ENCODE results near the gene WASF3. TPM values are rescaled to one million over a fixed set of nuclear protein-coding genes. Genes with fewer than 3 reads are reported as not detected.
"Not testable (repeated sequence)": the region's sequence is repeated elsewhere in the genome, so short reads cannot be mapped to it uniquely, and the experiment has no call there.

Gene WASF3
- total RNA-seq, 1 donor from 2014 or later: 9.4 TPM

DNA sequence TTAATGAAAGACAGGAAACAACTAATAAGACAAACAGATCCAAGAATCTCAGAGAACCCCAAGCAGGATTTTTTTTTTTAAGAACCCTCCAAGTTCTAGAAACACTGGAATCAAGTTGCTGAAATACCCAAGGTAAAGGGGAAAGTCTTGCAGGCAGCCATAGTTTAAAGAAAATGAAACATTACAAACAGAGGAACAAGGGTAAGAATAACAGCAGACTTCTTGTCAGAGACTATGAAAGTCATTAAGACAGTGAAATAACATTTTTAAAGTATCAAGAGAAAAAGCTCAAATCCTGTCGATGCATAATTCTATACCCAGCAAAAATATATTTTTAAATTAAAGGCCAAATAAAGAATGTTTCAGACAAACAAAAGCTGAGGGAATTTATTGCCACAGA lies 67.1 kb downstream of the WASF3 start:
- no peak for DNase-seq (ENCODE audit: low spot score)

DNA sequence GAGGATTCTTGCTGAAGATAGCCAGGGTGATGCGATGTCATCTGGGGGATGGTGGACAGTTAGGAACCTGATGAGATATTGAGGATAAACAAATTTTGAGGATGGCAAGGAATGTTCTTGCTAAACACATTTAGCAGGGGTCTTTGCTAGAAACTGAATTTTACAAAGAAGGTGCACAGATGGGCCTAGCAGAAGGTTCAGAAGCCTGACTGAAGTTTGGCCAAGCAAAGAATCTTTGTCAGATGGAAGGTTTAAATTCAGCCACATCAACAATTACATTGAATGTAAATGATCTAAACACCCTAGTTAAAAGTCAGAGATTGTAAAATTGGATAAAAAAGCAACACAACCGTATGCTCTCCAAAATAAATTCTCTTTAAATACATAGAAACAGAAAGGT lies 68.8 kb downstream of the WASF3 start:
- no peak for DNase-seq (ENCODE audit: low spot score)

DNA sequence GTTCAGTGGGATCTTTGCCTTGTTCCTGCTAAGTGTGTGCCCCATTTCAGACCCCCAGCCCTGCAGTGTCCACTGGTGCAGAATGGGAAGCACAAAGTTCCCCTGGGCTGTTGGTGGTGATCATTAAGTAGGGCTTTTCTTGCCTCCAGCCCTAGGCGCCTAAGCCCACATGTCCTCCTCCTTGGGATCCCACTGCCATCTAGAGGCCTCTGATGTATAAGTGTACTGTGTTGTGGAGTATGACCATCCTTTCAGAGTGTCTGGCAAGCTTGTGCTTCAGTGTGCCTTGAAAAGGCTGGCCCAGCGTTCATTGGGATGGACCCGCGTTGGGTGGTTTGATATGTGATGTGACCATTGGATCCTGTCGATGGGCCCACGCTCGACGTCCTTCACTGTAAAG lies 71.2 kb downstream of the WASF3 start:
- no peak for DNase-seq (ENCODE audit: low spot score)

DNA sequence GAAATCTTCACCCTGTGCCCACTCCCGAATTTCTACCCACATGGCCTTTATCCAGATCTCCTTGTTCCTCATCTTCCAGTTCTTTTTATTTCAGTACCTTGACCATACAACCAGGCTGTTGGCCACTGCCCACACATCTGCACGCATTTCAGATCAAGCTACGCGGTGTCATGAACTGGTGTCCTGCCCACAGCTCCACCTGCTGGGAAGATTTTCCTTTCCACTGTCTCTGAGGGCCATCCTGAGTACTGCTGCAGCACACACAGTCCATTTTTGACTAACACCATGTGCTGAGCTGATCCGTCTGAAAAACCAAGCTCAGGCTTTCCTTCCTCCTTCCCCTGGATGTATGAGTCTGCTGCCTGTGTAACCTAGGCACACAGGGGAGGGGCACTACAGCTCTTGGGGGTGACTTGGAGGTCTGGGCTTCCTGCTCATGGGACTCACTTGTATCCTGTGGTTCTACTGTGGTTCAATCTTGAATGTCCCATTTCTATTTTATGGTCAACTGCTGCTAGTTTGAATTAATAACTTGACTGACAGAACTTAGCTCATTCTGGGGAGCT lies 71.9 kb downstream of the WASF3 start:
- no peak for DNase-seq (ENCODE audit: low spot score)

DNA sequence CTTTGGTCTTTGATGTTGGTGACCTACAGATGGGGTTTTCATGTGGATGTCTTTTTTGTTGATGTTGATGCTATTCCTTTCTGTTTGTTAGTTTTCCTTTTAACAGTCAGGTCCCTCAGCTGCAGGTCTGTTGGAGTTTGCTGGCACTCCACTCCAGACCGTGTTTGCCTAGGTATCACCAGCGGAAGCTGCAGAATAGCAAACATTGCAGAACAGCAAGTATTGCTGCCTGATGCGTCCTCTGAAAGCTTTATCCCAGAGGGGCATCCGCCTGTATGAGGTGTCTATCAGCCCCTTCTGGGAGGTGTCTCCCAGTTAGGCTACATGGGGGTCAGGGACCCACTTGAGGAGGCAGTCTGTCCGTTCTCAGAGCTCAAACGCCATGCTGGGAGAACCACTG lies 78.2 kb downstream of the WASF3 start:
- not testable (repeated sequence) for DNase-seq (ENCODE audit: low spot score)

DNA sequence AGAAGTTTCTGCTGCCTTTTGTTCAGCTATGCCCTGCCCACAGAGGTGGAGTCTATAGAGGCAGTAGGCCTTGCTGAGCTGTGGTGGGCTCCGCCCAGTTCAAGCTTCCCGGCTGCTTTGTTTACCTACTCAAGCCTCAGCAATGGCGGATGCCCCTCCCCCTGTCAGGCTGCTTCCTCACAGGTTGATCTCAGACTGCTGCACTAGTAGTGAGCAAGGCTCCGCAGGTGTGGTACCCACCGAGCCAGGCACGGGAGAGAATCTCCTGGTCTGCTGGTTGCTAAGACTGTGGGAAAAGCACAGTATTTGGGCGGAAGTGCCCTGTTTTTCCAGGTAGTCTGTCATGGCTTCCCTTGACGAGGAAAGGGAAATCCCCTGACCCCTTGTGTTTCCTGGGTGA lies 78.6 kb downstream of the WASF3 start:
- DNase-seq (ENCODE audit: low spot score): not testable (repeated sequence)

DNA sequence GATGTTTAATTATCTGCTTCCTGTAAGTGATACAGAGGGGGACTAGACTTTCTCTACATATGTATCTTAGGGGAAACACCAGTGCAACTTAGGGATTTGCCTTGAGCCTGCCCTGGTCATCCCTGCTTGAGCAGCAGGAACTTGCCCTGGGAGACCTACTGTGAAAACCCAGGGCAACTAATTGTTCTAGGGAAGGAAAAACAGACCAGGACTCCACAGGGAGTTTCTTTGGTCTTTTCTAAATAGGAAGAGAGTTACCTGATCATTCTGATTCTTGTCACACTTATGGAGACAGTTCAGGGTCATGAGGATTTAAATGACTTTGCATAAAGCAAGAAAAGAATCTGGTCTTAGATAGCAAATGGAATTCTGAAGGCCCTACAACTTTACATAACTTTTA lies 89.1 kb downstream of the WASF3 start:
- no peak for DNase-seq (ENCODE audit: low spot score)

DNA sequence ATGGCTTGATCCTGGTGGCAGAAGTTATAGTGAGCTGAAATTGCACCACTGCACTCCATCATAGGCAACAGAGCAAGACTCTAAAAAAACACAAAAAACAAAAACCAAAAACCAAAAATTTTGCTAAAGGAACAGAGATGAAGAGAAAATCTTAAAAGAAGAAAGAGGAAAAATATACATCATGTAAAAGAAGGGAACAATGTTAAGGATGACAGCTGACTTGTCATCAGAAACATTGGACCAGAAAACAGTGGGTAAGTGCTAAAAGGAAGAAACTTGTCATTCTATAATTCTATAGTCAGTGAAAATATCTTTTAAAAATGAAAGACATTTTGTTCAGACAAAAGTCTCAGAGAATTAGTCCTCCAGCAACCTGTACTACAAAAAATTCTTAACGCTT lies 93.8 kb downstream of the WASF3 start:
- DNase-seq (ENCODE audit: low spot score): no peak

DNA sequence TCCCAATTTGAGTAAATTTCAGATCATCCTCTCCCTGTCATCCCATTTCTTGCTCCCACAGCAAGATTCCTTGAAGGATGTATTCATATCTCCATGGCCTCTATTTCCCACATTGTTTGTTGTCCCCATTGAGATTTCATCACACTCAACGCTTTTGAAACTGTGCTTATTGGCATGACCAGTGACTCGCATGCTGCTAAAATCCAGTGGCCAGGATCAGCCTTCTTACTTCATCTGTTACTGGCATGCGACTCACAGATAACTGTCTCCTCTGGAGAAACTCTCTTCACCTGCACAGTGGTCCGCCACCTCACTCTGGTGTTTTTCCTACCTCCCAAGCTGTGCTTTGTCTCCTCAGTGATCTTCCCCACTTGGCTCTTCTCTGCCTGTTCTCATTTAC lies 95.8 kb downstream of the WASF3 start:
- DNase-seq (ENCODE audit: low spot score): no peak

DNA sequence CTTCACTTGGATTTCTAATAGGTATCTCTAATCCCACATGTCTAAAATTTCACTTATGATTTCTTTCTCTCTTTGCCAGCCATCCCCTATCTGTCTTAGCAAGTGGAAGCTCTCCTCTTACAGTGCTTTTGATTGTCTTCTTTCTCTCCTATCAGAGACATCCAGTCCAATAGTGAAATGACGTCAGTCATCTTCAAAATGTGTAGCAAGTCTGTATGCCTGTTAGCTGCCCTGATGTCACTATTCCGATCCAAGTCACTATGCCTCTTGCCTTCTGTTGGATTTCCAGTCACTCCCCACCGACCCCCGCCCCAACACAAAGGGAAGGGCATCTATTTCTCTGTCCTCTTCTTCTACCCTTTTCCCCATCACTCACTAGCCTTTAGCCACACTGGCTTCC lies 96.4 kb downstream of the WASF3 start:
- DNase-seq (ENCODE audit: low spot score): no peak

DNA sequence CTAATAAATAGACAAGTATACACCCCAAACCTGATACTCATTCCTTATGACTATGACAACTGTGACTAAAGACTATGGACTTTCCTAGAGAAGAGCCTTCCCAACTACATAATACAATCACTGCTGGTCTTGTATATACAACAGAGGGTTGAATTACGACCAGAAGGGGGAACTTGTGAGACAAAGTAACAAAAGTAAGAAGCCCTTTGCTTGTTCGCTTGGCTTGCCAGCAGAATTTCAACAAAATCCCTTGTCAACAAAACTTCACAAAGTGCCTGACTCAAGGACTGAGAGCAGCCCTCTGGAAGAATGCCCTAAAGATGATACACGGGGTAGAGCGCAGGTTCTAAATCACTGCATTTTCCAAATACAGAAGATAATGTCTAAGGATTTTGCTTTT lies 99.4 kb downstream of the WASF3 start:
- peak; percentile 16 for DNase-seq (ENCODE audit: low spot score)

DNA sequence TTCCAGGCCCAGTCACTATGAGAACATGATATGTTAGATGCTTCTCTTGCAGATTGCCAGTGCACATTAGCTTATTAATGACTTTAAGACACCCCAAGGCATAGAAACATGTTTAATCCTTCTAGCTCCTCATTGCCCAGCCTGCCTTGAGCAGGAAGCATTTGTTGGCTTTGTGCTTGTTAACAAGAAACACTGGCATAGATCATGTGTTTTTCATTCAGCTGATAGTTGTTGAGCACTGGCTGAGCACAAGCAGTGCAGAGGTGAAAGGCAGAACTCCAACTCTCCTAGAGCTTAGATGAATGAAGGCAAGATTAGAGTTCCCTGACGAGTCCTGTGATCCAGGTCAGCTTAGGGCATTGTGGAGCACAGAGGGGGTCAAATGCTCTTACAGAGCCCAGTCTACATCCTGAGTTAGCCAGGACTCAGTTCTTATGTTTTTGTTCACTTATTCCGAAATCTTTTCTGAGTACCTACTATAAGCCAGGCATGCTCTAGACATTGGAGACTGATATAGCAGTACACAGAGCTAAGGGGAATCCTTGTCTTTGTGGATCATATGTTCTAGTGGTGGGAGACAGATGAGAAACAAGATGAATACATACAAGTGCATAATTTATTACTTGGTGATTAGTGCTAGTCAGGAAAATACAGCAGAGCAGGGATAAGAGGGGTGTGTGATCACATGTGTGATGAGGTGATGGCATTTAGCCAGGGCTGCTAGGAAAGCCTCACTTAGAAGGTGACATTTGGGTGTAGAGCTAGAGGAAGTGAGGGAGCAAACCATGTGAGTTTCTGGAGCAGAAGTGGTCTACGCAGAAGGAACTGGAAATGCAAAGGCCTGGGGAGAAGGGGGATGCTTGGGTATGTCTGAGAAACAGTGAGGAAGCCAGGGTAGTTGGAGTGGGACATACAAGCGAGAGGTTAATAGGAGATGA lies 101.2 kb downstream of the WASF3 start:
- no peak for DNase-seq (ENCODE audit: low spot score)

DNA sequence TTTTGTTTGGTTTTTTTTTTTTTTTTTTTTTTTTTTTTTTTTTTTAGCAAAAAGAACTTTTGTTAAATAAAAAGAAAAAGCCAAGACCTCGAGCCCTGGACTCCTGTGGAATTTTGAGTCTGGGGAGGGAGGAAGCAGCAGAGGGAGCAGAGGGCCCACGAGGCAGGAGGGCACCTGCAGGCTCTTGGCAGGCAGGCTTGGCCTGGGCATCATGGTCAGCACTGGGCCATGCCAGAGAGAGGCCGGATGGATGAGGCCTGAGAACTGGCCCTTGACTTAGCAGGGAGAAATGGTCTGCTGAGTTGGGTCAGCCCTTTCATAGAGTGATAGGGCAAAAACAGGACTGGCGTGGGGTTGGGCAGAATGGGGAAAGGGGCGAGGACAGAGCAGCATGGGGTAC lies 102.7 kb downstream of the WASF3 start:
- no peak for DNase-seq (ENCODE audit: low spot score)

DNA sequence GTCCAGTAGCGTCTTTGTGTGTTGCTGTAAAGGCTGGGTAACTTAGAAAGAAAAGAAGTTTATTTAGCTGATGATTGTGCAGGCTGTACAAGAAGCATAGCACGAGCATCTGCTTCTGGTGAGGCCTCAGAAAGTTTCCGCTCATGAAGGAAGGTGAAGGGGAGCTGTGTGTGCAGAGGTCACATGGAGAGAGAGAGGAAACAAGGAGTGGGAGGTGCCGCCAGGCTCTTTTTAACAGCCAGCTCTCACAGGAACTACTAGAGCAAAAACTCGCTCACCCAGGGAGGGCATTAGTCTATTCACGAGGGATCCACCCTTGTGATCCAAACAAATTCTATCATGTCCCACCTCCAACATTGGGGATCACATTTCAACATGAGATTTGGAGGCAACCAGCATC lies 103.3 kb downstream of the WASF3 start:
- DNase-seq (ENCODE audit: low spot score): no peak

DNA sequence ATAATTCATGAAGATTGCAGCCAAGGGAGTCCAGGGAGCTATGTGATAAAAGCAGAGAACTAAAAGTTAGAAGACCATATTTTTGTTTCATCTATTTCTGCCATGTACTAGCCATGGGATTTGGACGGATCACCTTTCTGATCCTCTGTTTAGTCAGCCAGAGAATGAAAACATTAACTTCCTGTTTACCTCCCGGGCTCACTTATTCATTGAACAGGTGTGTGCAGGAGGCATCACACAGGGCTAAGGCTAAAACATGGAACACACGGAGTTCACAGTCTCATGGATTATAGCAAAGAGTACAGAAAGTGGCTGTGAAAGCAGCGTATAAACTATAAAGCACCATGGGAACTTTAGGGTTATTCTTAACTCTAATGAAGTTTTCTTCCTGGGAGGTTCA lies 106.3 kb downstream of the WASF3 start:
- no peak for DNase-seq (ENCODE audit: low spot score)

DNA sequence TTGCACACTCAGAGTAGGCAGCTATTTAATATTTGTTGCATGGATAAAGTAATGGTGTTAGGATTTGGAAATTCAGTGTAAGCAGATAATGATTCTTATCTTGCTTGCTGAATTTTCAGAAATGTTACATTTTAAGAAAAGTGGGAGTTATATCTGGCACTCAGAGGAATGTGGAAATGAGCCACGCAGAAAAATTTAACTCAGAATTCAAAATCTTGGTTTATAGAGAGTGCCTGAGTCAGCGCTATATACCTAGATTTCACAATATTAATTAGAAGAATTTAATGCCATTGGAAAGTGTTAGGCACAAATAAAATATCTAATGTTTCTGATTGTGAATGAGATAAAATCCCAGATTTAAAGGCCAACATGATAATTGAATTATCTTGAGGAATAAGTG lies 106.8 kb downstream of the WASF3 start:
- no peak for DNase-seq (ENCODE audit: low spot score)

DNA sequence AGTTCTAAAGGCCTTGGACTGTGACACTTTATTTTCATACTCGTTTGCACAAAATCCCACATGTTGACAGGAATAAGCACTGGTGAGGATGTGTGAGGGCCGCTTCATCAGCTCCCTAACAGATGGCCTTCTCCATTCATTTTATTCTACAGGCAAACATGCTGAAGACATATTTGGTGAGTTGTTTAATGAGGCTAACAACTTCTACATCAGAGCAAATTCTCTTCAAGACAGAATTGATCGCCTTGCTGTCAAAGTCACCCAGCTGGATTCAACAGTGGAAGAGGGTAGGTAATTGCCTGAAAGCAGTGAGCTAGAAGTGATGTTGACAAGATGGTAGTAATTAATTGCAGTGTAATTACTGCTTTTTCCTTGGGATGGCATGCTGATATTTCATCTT lies 107.4 kb downstream of the WASF3 start:
- no peak for DNase-seq (ENCODE audit: low spot score)

DNA sequence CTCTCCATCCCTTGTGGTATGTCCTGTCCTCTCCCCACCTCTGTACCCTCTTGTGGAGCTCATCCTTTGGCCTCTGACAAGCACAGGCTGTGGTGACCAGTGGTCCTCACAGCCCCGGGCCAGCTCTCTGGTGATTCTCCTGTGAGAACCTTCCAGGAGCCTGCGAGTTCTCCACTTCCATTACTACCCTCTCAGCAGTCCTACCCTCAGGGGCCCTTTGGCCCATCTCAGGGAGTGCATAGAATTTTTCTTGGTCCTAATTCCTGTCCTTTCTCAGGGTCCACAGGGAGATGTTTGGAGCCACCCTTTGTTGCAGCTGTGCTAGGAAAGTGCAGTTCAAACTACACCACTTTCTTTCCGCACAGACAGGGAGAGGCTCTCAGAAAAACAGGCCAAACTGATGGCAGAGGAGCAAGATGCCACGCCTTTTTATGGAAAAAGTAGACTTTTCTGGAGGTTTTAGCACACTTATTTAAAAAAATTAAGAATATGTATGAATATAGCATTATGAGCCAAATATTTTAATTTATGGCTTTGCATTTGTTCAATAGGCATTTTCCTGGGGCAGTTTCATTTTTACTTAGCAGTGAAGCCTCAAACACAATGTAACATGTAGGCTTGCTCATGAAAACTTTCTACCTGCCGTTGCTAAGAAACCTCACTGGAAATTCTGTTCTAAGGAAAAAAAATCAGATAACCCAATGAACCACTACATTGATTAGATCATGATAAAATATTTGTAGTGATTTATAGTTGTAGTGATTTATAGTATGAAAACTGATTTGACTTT lies 111.1 kb downstream of the WASF3 start:
- DNase-seq (ENCODE audit: low spot score): peak; percentile 7

DNA sequence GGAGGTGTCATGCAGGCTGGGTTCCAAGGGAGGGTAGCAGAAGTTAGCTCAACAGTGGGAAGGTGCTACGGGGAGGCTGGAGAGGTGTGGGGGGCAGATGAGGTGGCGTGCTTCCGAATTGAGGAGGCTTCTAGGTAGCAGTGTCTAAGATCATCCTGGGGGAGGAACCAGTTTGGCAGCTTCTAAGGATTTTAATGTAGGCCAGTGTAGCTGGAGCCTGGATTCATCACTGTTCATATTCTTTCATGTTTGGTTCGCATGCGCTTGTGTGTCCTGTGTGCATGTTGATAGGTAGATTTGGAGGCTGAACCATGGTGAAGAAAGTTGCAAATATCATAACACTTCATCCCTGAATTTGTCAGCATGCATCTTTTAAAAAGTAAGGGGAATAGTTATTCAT lies 116.4 kb downstream of the WASF3 start:
- DNase-seq (ENCODE audit: low spot score): no peak

DNA sequence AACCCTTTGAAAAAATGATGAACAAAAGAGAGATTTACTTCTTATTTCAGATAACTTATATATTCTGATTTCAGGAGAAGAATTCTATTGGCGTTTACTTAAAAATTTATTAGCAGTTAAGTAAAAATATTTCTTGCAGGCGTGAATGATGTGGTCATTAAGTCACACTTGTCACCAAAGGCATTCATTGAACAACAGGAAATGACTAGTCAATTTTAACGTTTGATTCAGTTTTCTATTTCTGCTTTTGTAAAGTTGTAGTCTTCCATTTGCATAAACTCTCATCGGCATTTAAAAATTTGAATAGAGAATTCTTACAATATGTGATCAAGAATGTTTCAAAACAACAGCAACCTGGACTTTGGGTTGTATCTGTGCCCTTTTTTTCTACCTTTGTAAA lies 119.7 kb downstream of the WASF3 start:
- no peak for DNase-seq (ENCODE audit: low spot score)

DNA sequence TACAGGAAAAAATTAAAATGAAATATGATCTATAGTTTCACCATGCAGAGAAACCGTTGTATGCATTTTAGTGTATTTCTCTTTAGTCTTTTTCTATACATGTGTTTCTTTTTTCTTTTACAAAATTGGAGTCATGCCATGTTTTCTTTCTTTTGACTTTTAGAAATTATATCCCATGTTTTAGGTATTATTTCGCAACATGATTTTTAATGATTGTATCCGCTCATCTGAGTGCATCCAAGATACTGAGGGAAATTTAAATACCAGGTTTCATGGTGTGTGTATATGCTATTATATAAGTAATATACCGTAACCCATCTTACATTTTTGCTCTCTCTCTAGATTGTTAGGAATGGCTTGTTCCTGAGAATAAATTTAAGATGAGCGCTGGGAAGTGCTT lies 120.8 kb downstream of the WASF3 start:
- no peak for DNase-seq (ENCODE audit: low spot score)

DNA sequence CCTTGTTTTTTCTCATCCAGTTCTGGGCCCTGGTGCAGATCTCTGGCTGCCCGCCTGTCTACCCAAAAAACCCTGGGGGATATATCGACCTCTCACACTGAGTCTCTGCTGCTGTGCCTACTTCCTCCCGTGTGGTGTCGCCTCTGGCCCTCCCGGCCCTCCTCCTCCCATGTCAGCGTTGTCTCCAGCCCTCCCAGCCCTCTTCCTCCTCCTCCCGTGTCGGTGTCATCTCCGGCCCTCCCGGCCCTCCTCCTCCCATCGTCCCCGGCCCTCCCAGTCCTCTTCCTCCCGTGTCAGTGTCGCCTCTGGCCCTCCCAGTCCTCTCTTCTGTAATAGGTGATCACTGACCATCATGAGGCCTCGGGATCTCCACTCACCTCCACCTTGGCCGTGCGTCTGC lies 121.3 kb downstream of the WASF3 start:
- no peak for DNase-seq (ENCODE audit: low spot score)
